ENCODE measurements around the gene CNOT8.

Gene CNOT8

GRCh38 chr5:154858297-154858971 lies at the start of gene CNOT8:
Gene CNOT8 (plus strand): TSS chr5:154858627. CDS start chr5:154863279, 4,652 bp downstream.
- peak; percentile 94 for DNase-seq (ENCODE audit: low read depth)
- no peak for TF ChIP-seq CTCF (IDR thresholded peaks at IDR 0.05; ENCODE audit: low read depth, low read length, missing control alignments)
- H3K4me3 ChIP-seq (ENCODE audit: low read depth, low read length): peak within 1 kb of the TSS; percentile 89

GRCh38 chr5:154811239-154811638 lies 47.2 kb upstream of the CNOT8 start:
- DNase-seq (ENCODE audit: low read depth): no peak
- TF ChIP-seq CTCF (IDR thresholded peaks at IDR 0.05; ENCODE audit: low read depth, low read length, missing control alignments): no peak

GRCh38 chr5:154811653-154812465 lies 46.6 kb upstream of the CNOT8 start:
- DNase-seq (ENCODE audit: low read depth): peak; percentile 12
- TF ChIP-seq CTCF (IDR thresholded peaks at IDR 0.05; ENCODE audit: low read depth, low read length, missing control alignments): peak; percentile 79
- H3K4me3 ChIP-seq (ENCODE audit: low read depth, low read length): no peak overlapping the region

More at GRCh38 chr5:154811239-154811638, 47.2 kb upstream of the CNOT8 start:
- no peak overlapping the region for H3K4me3 ChIP-seq (ENCODE audit: low read depth, low read length)

GRCh38 chr5:154813158-154813557 lies 45.3 kb upstream of the CNOT8 start:
- DNase-seq (ENCODE audit: low read depth): no peak
- no peak overlapping the region for H3K4me3 ChIP-seq (ENCODE audit: low read depth, low read length)
- TF ChIP-seq CTCF (IDR thresholded peaks at IDR 0.05; ENCODE audit: low read depth, low read length, missing control alignments): no peak

GRCh38 chr5:154813736-154814135 lies 44.7 kb upstream of the CNOT8 start:
- no peak for TF ChIP-seq CTCF (IDR thresholded peaks at IDR 0.05; ENCODE audit: low read depth, low read length, missing control alignments)

GRCh38 chr5:154815025-154815424 lies 43.4 kb upstream of the CNOT8 start:
- H3K4me3 ChIP-seq (ENCODE audit: low read depth, low read length): no peak overlapping the region
- DNase-seq (ENCODE audit: low read depth): no peak
- TF ChIP-seq CTCF (IDR thresholded peaks at IDR 0.05; ENCODE audit: low read depth, low read length, missing control alignments): no peak

More at GRCh38 chr5:154813736-154814135, 44.7 kb upstream of the CNOT8 start:
- no peak overlapping the region for H3K4me3 ChIP-seq (ENCODE audit: low read depth, low read length)
- no peak for DNase-seq (ENCODE audit: low read depth)
